Activated CD4-positive, alpha-beta T cell treated with anti-CD3 and anti-CD28 coated beads for 36 hours (primary cell): ENCODE data around the gene CELA3A. TPM values are rescaled to one million over a fixed set of nuclear protein-coding genes. Genes with fewer than 3 reads are reported as not detected.
A peak's percentile ranks its signal among the peaks of the same experiment; 100 is the strongest.
"Not testable (repeated sequence)": the region's sequence is repeated elsewhere in the genome, so short reads cannot be mapped to it uniquely, and the experiment has no call there.

Experiments
- ATAC-seq: fragments of 200-7000 bp; cut with Tn5 transposase; one replicate; pipeline ENCODE4 v1.10.0; 2021; ENCODE audit warnings: mild to moderate bottlenecking, moderate library complexity
- CTCF ChIA-PET: fragments of 350-600 bp; sonication (Branson Sonifier 250); formaldehyde crosslinking; loops from one replicate; lab custom pipeline; 2021; ENCODE audit warnings: antibody characterized with exemption; lab: Charles Lee
- POLR2A ChIA-PET: fragments of 350-600 bp; sonication (Branson Sonifier 250); formaldehyde crosslinking; loops from one replicate; lab custom pipeline; 2021; ENCODE audit warnings: antibody characterized with exemption, inconsistent platforms; lab: Charles Lee
- DNase-seq: peaks from one replicate; pipeline ENCODE4 v3.0.0-alpha.2; 2020
- H3K27ac Mint-ChIP-seq: one replicate; pipeline ENCODE4 v1.8.0; 2021; ENCODE audit warnings: mixed read lengths
- H3K27me3 Mint-ChIP-seq: one replicate; pipeline ENCODE4 v1.8.0; 2021; ENCODE audit warnings: mixed read lengths
- H3K36me3 Mint-ChIP-seq: one replicate; pipeline ENCODE4 v1.8.0; 2021; ENCODE audit warnings: low read depth, mixed read lengths
- H3K4me1 Mint-ChIP-seq: one replicate; pipeline ENCODE4 v1.8.0; 2021; ENCODE audit warnings: mixed read lengths
- H3K4me3 Mint-ChIP-seq: one replicate; pipeline ENCODE4 v1.8.0; 2021; ENCODE audit warnings: mild to moderate bottlenecking, moderate library complexity, mixed read lengths
- H3K9me3 Mint-ChIP-seq: one replicate; pipeline ENCODE4 v1.8.0; 2021; ENCODE audit warnings: low read depth, mixed read lengths
- intact Hi-C, 2 experiments: fragments of 100-400 bp; cut with DNase I in 1 of 2; cut with micrococcal nuclease in 1 of 2; formaldehyde crosslinking; loops; one replicate each; pipeline versions ENCODE4 v1.14.2 to v1.15.1; 2022 to 2024; cut with DNase I, micrococcal nuclease
- total RNA-seq, 2 experiments: library from RNA; stranded (reverse); gene quantifications; one replicate each; pipeline ENCODE4 v1.2.3, GENCODE V29; 2021

Gene CELA3A
- total RNA-seq, 2 experiments from 2014 or later, result not detected

DNA sequence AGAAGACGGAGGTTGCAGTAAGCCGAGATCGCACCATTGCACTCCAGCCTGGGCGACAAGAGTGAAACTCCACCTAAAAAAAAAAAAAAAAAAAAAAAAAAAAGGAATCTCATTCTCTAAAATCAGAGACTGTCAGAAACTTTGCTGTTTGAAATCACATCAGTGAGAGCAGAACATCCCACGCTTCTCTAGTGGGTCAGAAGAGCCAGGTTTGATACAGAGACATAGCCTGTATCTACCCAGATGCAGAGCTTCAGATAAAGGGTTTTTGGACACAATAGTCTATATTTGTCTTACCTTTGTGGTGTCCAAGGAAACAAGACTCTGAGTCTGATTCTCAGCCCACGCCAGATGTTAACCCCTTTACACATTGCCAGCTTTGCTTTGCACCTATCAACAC, 19.6 kb downstream of the CELA3A start:
- intact Hi-C loops, result loop anchor here (5.0 kb wide), 2 partner anchors 39 to 1834 kb away; partner anchors contain the start of genes PLA2G2C (in 1 of the 2) and UBXN10 (in 1 of the 2)
- Mint-ChIP-seq H3K4me1 (peaks cover 40% of the 10 kb centered on the region), H3K27ac (no peak overlapping the region), H3K4me3 (no peak overlapping the region), H3K36me3 (peaks cover 2% of the 10 kb centered on the region), H3K27me3 (no peaks in the 10 kb centered on the region), H3K9me3 (no peaks in the 10 kb centered on the region)
- ChIA-PET CTCF (interaction anchor here (0.5 to 1.2 kb wide), 7 partner anchors 11 to 1121 kb away, joined by 3 to 4 read pairs (median 3); no protein-coding TSS in a partner anchor), POLR2A (no interaction called here)
- DNase-seq, result no peak
- no peak for ATAC-seq

DNA sequence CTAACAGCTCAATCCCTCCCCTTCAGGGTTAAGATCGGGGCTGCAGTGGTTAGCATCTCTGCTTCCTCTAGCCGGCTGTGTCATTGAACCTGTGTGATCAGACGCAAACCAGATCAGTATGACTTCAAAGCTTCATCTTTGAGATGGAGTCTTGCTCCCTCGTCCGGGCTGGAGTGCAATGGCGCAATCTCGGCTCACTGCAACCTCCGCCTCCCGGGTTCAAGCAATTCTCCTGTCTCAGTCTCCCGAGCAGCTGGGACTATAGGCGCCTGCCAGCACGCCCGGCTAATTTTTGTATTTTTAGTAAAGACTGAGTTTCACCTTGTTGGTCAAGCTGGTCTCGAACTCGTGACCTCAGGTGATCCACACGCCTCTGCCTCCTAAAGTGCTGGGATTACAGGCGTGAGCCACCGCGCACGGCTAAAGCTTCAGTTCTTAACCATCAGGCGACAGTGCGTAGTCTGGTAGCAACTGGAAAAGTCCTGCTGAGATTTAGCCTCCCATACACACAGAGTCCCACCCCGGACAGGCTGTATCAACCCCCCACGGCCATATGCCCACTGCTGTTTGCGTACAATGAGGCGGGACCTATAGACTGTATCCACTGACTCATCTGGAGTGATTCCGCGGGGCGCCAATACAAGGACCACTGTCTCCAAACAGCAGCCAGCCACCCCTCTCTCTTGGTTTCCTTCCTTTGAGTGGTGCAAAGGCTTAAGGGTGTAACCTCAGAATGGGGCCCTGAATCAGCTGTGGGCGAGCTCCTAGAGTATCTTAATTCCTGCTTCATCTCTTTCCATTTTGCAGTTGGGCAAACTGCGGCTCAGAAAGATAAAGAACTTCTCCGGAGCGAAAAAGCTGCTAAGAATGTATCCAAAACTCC, 23.3 kb downstream of the CELA3A start:
- no peaks in the 10 kb centered on the region for H3K27me3 Mint-ChIP-seq
- ATAC-seq, result peak; percentile 68
- ChIA-PET POLR2A (interaction anchor here (0.5 to 2.5 kb wide), 18 partner anchors 10 to 656 kb away, joined by 3 to 65 read pairs (median 4); partner anchors contain the start of genes CDC42 and USP48), CTCF (interaction anchor here (0.5 to 4.2 kb wide), 23 partner anchors 10 to 506 kb away, joined by 3 to 35 read pairs (median 4); partner anchors contain the start of gene CDC42)
- H3K4me1 Mint-ChIP-seq, result peaks cover 54% of the 10 kb centered on the region
- H3K36me3 Mint-ChIP-seq, result peaks cover 4% of the 10 kb centered on the region
- peak overlapping the region; percentile 82 for H3K4me3 Mint-ChIP-seq
- H3K9me3 Mint-ChIP-seq, result no peaks in the 10 kb centered on the region
- peak overlapping the region; percentile 99 for H3K27ac Mint-ChIP-seq
- peak; percentile 87 for DNase-seq
- intact Hi-C loops, result loop anchor here (1.0 to 5.0 kb wide), 17 partner anchors 15 to 1837 kb away; partner anchors contain the start of genes CDC42 (in 2 of the 2), USP48 (in 2 of the 2), EIF4G3 (in 1 of the 2) and HNRNPR (in 1 of the 2)

DNA sequence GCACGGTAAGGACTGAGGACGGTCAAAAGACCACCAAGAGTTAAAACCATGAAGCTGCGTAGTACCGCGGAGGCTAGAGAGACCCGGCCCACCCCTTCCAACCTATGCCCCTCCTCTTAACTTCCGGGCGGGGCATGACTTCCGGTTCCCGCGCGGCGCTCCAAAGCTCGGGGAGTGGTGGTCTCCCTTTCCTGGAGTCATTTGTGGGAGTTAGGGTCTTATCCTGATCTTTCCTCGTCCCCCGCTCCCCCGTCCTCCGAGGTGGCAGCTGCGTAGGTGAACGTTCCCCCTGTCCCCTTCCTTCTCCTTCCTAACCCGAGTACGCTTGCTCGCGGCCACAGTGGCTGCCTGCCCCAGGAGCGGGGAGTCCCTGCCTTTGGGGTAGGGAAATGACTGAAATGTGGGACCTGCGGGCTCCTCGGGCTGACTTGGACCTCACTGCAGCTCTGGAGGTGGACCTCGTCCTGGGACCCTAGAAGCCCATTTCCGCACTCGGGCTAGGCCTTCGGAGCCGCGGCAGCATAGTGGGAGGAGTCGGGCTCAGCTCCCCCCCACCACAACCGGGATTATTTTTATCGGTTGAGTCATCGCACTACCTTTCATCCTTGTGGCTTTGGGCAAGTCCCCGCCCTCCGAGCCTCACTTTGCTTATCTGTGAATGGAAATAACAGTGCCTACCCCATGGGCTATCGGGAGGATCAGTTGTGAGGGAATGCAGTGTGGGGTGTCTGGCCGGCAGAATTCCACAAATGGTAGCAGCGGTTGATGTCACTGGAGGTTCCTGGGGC, 24.1 kb downstream of the CELA3A start:
- intact Hi-C loops, result loop anchor here (1.0 to 5.0 kb wide), 15 partner anchors 14 to 1319 kb away; partner anchors contain the start of genes CDC42 (in 2 of the 2), USP48 (in 2 of the 2), EIF4G3 (in 1 of the 2) and HNRNPR (in 1 of the 2)
- Mint-ChIP-seq H3K4me3 (peak overlapping the region; percentile 82), H3K27ac (peak overlapping the region; percentile 99), H3K36me3 (peaks cover 4% of the 10 kb centered on the region), H3K4me1 (peaks cover 59% of the 10 kb centered on the region), H3K9me3 (no peaks in the 10 kb centered on the region), H3K27me3 (no peaks in the 10 kb centered on the region)
- ATAC-seq (peak; percentile 74), DNase-seq (peak; percentile 94)
- POLR2A ChIA-PET, result interaction anchor here (0.5 to 2.5 kb wide), 18 partner anchors 9 to 1665 kb away, joined by 3 to 65 read pairs (median 4); partner anchors contain the start of genes CDC42 and USP48
- CTCF ChIA-PET, result interaction anchor here (0.6 to 4.2 kb wide), 13 partner anchors 9 to 345 kb away, joined by 3 to 35 read pairs (median 4); partner anchors contain the start of gene CDC42

DNA sequence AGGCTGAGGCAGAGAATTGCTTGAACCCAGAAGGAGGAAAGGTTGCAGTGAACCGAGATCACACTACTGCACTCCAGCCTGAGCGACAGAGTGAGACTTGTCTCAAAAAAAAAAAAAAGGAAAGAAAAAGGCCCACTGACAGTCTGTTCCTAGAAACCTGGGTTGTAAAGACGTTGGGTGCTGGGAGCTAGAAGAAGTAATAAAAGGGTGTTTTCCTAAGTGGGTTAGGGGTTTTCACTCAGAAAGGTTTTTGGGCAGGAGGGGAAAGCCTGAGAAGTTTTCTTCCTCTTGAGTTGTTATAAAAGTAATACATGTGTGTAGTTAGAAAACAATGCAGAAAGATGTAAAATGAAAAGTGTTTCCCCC, 25.4 kb downstream of the CELA3A start:
- ATAC-seq (no peak), DNase-seq (no peak)
- peak overlapping the region; percentile 99 for H3K27ac Mint-ChIP-seq
- no peaks in the 10 kb centered on the region for H3K27me3 Mint-ChIP-seq
- ChIA-PET CTCF (interaction anchor here (0.9 to 2.1 kb wide), 5 partner anchors 11 to 36 kb away, joined by 3 to 9 read pairs (median 5); no protein-coding TSS in a partner anchor), POLR2A (interaction anchor here (0.8 to 1.5 kb wide), 4 partner anchors 13 to 42 kb away, joined by 3 to 8 read pairs (median 4); no protein-coding TSS in a partner anchor)
- H3K9me3 Mint-ChIP-seq, result no peaks in the 10 kb centered on the region
- H3K4me3 Mint-ChIP-seq, result peak overlapping the region; percentile 82
- peaks cover 4% of the 10 kb centered on the region for H3K36me3 Mint-ChIP-seq
- intact Hi-C loops, result loop anchor here (5.0 kb wide), 3 partner anchors 60 to 1240 kb away; partner anchors contain the start of genes EIF4G3 (in 1 of the 2) and HP1BP3 (in 1 of the 2)
- H3K4me1 Mint-ChIP-seq, result peaks cover 71% of the 10 kb centered on the region

DNA sequence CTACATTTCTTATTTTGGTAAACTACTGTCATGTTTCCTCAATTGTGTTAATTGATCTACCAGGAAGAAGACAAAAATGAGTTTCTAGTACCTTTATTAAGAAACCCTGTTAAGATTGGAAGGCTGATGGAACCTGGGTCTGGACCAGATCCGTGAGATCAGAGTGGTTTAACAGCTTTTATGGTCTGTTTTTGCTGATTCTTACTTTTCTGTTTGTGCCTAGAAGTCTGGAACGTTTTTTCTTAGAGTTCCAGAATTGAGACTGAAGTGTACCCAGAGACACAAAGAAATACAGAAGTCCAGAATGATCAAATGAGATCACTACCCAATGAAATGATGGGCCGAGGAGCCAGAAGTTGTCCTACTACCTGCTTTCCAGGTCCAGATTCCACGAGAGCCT, 28.6 kb downstream of the CELA3A start:
- POLR2A ChIA-PET, result no interaction called here
- no peak for DNase-seq
- Mint-ChIP-seq H3K27me3 (no peaks in the 10 kb centered on the region), H3K9me3 (no peaks in the 10 kb centered on the region), H3K36me3 (peaks cover 4% of the 10 kb centered on the region), H3K4me3 (no peak overlapping the region), H3K4me1 (peaks cover 62% of the 10 kb centered on the region), H3K27ac (peak overlapping the region; percentile 38)
- CTCF ChIA-PET, result interaction anchor here (0.7 to 1.8 kb wide), 2 partner anchors 9 to 22 kb away, joined by 4 to 14 read pairs; no protein-coding TSS in a partner anchor
- intact Hi-C loops, result loop anchor here in 1 of 2 experiments (1.0 kb wide), 1 partner anchor 8 kb away; no protein-coding TSS in a partner anchor
- ATAC-seq, result no peak

DNA sequence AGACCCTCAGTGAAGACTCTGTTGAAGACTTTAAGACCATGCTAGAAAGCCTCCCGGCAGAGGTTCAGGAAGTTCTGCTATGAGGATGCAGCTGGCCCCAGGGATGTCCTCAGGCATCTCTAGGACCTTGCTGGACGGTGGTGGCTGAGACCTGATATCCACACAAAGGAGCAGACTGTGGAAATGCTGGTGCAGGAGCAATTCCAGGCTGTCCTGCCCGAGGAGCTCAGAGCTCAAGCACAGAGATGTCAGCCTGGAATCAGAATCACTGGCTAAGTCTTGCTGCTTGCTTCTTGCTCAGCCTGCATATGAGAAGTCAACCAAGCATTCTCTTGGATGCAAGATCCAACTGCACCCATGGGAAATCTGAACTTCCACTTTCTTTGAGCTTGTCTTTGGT, 29.0 kb downstream of the CELA3A start:
- DNase-seq (no peak), ATAC-seq (no peak)
- POLR2A ChIA-PET, result interaction anchor here (0.7 to 1.7 kb wide), 2 partner anchors 9 to 22 kb away, joined by 4 to 11 read pairs; partner anchors contain the start of gene CDC42
- no peak overlapping the region for H3K4me3 Mint-ChIP-seq
- CTCF ChIA-PET, result interaction anchor here (0.7 to 1.8 kb wide), 3 partner anchors 9 to 60 kb away, joined by 4 to 14 read pairs (median 4); no protein-coding TSS in a partner anchor
- H3K36me3 Mint-ChIP-seq, result peaks cover 4% of the 10 kb centered on the region
- intact Hi-C loops, result loop anchor here in 1 of 2 experiments (1.0 kb wide), 1 partner anchor 8 kb away; no protein-coding TSS in a partner anchor
- H3K9me3 Mint-ChIP-seq, result no peaks in the 10 kb centered on the region
- no peaks in the 10 kb centered on the region for H3K27me3 Mint-ChIP-seq
- H3K27ac Mint-ChIP-seq, result no peak overlapping the region
- H3K4me1 Mint-ChIP-seq, result peaks cover 64% of the 10 kb centered on the region

DNA sequence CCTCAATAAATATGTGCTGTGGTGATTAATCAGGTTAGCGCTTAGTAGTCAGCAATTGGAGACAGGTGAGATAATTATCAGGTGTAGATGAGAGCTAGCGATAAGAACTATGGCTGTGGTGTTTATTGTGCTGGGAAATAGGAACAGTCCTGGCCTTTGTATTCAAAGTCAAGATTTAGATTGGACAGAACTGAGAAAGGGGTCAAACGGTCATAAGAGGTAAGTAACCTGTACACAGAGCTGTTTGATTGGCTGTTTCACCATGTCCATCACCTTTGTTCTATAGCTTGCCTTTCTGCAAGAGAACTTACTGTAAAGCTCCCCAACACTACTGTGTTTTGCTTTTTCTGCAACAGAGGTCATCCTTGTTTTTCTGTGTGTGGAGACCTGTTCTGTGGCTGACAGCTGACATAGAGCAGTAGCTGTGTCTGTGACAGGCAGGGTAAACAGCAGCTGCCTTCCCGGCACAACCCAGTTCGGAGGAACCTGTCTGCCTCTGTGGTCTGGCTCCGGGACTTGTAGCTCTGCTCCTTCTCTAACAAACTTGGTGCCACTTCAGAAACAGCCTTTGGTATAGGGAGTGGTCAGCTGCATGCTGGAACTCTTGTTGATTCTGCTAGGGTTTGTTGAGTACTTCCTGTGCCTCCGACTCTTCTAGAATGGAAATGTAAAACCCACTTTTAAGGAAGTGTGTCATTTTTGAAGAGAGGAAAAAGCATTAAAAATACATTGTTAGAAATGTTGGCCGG, 29.9 kb downstream of the CELA3A start:
- H3K36me3 Mint-ChIP-seq, result peaks cover 2% of the 10 kb centered on the region
- H3K9me3 Mint-ChIP-seq, result no peaks in the 10 kb centered on the region
- POLR2A ChIA-PET, result interaction anchor here (0.7 to 1.7 kb wide), 5 partner anchors 9 to 35 kb away, joined by 4 to 11 read pairs (median 4); partner anchors contain the start of gene CDC42
- H3K27me3 Mint-ChIP-seq, result no peaks in the 10 kb centered on the region
- ATAC-seq (peak; percentile 74), DNase-seq (peak; percentile 74)
- CTCF ChIA-PET, result interaction anchor here (0.6 to 1.3 kb wide), 7 partner anchors 8 to 1397 kb away, joined by 3 to 8 read pairs (median 3); no protein-coding TSS in a partner anchor
- H3K4me1 Mint-ChIP-seq, result peaks cover 61% of the 10 kb centered on the region
- H3K27ac Mint-ChIP-seq, result peak overlapping the region; percentile 85
- intact Hi-C loops, result no loop called here
- H3K4me3 Mint-ChIP-seq, result peak overlapping the region; percentile 56

DNA sequence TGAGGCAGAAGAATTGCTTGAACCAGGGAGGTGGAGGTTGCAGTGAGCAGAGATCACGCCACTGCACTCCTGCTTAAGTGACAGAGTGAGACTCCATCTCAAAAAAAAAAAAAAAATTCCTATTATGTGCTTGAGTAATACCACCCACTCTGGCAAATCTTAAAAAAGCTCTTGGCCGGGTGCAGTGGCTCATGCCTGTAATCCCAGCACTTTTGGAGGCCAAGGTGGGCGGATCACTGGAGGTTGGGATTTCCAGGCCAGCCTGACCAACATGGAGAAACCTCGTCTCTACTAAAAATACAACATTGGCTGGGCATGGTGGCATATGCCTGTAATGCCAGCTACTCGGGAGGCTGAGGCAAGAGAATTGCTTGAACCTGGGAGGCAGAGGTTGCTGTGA, 33.4 kb downstream of the CELA3A start:
- ChIA-PET POLR2A (interaction anchor here (0.7 kb wide), 1 partner anchor 10 kb away, joined by 3 read pairs; no protein-coding TSS in a partner anchor), CTCF (interaction anchor here (2.0 kb wide), 1 partner anchor 10 kb away, joined by 5 read pairs; no protein-coding TSS in a partner anchor)
- ATAC-seq, H3K27ac Mint-ChIP-seq, intact Hi-C loops, H3K9me3 Mint-ChIP-seq, H3K27me3 Mint-ChIP-seq, H3K4me3 Mint-ChIP-seq, H3K36me3 Mint-ChIP-seq, DNase-seq: not testable (repeated sequence)
- peaks cover 58% of the 10 kb centered on the region for H3K4me1 Mint-ChIP-seq

DNA sequence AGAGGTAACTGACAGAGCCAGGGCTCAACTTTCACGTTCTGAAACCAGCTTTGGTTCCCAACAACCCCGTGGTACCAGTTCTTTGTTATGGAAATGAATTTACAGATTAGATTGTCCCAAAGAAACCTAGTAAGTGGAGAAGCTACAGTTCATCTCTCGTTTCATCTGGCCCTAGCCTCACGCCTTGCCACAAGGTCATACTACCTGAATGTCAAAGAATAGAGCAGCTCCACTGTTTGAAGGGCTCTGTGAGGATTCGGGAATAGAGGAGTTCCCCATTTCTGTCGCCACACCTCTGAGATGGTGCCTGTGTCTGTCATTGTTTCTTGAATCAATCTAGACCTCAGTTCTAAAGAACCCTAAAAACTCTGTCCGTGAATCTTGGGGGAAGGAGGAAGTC, 36.1 kb downstream of the CELA3A start:
- H3K4me3 Mint-ChIP-seq, result no peak overlapping the region
- DNase-seq (no peak), ATAC-seq (no peak)
- no peaks in the 10 kb centered on the region for H3K36me3 Mint-ChIP-seq
- ChIA-PET CTCF (interaction anchor here (0.7 to 2.8 kb wide), 5 partner anchors 8 to 29 kb away, joined by 3 to 14 read pairs (median 6); no protein-coding TSS in a partner anchor), POLR2A (interaction anchor here (1.3 to 3.1 kb wide), 2 partner anchors 12 to 16 kb away, joined by 9 to 30 read pairs; partner anchors contain the start of gene CDC42)
- peak overlapping the region; percentile 68 for H3K27ac Mint-ChIP-seq
- intact Hi-C loops, result no loop called here
- no peaks in the 10 kb centered on the region for H3K27me3 Mint-ChIP-seq
- H3K9me3 Mint-ChIP-seq, result no peaks in the 10 kb centered on the region
- H3K4me1 Mint-ChIP-seq, result peaks cover 54% of the 10 kb centered on the region
